DMS53 treated with DMSO at 0.1 percent for 48 hours (cell line): Measurements from ENCODE around the gene SCRN1.

ENCODE experiments used
- DNase-seq: peaks from one replicate; lab custom pipeline; 2025; ENCODE audit not compliant: unreplicated experiment; lab: John Stamatoyannopoulos, UW

SCRN1 gene

GRCh38 chr7:29929018-29929807 lies 60.4 kb downstream of the SCRN1 start:
- DNase-seq, result no peak

DNA sequence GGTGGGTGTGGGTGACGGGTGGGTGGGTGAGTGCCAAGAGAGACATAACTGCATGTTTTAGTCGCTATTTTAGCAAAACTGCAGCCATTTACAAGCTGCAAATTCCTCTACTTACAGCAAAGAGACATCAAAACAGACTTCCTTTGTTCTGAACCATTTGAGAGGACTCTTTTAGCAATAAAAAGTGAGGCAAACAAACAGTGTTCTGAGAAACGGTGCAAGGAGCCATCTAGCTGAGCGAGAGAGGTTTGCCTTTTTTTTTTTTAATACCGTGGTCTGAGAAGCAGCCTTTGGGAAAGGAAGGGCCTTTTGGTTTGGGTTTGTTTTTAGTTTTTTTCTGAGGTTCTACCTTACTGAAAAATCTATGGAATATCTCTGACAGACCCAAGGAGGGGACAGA lies 62.9 kb downstream of the SCRN1 start:
- DNase-seq, result no peak

- no peak for DNase-seq
Measured at GRCh38 chr7:29926216-29926615, 63.4 kb downstream of the SCRN1 start.

- no peak for DNase-seq
Measured at GRCh38 chr7:29924684-29925083, 64.9 kb downstream of the SCRN1 start.

DNA sequence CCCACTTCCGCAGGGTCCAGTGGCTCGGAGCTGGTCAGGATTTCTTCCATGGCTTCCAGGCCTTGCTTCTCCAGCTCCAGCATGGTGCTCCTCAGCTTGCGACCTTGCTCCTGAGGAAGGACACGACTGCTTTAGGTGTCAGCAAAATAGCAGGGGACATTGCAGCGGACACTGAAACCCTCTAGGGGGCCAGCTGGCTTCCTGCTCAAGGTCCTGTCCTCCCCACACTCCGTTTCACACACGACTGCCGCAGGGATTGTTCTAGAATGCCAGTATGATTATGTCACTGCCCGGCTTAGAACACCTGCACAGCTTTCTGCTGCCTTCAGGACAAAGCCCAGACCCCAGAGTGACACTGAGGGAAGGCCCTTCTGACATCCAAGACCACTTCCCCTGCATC lies 65.6 kb downstream of the SCRN1 start:
- no peak for DNase-seq

GRCh38 chr7:29922921-29923700 lies 66.5 kb downstream of the SCRN1 start:
- no peak for DNase-seq

- DNase-seq, result peak; percentile 72
Measured at GRCh38 chr7:29921404-29922010, 68.1 kb downstream of the SCRN1 start.

DNA sequence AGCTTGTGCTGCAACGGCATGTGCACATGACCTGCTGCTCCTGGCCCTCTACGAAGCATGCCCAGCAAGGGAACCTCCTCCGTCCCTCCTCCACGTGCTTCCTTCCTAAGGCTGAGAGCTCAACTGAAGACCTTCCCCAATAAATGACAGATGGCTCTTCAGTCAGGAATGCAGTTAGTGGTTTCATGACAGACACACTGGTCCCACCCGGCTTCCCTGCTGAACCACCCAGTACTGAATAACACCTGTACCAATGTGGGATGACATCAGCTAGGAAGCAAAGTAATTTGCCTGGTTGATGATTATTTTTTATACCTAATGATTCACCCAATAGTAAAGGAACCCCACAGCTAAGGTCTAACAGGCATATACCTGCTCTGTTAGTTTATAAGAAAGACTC lies 69.1 kb downstream of the SCRN1 start:
- DNase-seq, result no peak

GRCh38 chr7:29919790-29920189 lies 69.8 kb downstream of the SCRN1 start:
- DNase-seq, result no peak

DNA sequence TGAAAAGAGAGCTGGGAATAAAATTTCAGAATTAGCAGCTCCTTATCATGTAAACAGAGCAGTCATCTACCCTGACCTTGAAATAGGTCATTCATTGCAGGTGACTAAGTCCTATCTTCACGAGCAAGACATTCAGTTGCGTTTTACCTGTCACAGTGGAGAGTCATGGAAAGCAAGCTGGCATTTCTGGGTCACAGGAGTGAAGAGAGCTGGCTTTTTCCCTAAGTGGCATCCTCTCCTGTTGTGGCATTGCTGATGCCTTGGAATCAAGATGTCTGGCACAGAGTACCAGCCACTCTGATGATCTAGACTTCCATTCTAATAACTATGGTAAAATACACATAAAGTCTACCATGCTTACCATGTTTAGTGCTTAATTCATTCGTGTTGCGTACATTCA lies 70.8 kb downstream of the SCRN1 start:
- no peak for DNase-seq

- no peak for DNase-seq
Measured at GRCh38 chr7:29917641-29918040, 72.0 kb downstream of the SCRN1 start.

DNA sequence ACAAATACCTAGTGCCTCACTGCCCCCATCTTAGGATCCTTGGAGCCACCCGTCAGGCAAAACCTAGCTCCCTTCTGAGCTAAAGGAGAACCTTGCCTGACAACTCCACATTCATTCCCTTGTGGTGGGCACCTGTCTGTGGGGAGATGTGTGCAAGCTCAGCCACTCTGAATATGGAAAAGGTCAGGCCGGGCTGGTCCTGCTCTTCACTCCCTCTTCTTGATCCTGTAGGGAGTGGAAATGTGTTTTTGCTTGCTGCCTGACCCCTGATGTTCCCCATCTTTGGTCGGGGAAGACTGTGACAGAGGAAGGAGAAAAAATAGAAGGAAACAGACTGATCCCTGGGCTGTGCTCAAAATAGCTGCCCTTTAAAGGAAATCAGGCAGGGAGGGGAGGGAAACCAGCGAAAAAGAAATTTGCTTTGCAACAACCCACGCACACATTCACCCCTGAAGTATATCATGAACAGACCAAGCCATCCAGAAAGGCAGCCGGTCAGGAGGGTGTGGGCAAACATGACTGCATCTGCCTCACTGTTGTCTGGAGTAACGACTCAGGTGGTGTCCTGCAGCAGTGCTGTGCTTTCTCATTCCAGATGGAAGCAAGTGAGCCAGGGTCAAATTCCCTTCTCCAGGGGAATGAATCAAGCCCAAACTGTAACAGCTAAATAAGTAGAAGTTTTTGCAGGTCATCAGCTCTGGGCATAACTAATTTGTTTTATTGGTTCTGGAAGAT lies 74.0 kb downstream of the SCRN1 start:
- peak; percentile 13 for DNase-seq

DNA sequence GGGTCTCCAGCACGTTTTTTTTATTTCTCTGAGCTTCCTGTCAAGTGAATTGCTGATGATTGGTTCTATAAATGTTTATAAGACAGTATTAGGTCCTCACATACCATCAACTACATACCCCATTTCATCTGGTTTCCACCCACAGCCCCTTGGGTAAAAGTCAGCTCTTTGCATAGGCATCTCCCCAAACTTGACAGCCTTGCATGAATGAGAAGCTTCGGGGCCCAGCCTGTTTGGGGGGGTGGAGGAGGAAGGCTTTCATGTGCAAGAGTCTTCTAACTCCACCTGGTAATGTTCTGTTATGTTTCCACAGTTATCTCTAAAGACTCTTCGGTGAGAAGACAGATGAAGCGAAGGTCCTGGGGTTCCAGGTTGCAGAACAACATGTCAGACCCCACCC lies 75.4 kb downstream of the SCRN1 start:
- DNase-seq, result no peak

DNA sequence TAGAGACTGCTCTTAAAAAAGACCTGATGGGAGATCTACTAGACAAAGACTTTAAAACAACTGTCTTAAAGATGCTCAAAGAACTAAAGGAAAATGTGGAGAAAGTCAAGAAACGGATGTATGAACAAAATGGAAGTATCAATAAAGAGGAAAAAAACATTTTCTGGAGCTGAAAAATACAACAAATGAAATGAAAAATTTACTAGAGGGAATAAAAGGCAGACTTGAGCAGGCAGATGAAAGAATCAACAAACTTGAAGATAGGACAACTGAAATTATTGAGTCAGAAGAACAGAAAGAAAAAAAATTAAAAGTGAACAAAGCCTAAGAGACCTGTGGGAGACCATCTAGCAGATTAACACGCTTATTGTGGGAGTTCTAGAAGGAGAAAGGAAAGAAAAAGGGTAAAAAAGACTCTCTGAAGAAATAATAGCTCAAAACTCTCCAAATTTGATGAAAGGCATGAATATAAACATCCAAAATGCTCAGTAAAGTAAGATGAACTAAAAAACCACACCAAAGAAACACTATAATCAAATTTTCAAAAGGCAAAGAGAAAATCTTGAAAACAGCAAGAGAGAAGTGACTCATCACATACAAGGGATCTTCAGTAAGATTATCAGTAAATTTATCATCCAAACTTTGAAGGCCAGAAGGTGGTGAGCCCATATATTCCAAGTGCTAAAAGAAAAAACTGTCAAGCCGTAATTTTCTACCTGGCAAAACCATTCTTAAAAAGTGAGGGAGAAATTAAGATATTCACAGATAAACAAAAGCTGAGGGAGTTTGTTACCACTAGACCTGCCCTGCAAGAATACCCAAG lies 83.2 kb downstream of the SCRN1 start:
- DNase-seq, result no peak

- no peak for DNase-seq
Measured at GRCh38 chr7:29900745-29901144, 88.9 kb downstream of the SCRN1 start.

DNA sequence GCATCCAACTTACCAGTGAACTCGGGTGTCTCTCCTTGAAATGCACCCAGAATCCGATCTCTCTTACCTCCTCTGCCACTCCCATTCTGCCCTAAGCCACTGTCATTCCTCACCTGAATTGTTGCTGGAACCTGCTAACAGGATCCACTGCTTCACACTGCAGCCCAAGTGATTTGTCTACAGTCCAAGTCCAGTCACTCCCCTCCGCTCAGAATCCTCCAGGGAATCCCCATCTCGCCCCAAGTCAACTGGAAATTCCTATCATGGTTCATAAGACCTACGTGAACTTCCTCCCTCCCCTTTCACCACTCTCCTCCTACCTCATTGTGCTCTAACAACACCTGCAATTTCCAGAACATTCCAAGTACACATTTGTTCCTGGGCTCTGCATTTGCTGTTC lies 91.3 kb downstream of the SCRN1 start:
- no peak for DNase-seq

- no peak for DNase-seq
Measured at GRCh38 chr7:29896685-29897411, 92.8 kb downstream of the SCRN1 start.

DNA sequence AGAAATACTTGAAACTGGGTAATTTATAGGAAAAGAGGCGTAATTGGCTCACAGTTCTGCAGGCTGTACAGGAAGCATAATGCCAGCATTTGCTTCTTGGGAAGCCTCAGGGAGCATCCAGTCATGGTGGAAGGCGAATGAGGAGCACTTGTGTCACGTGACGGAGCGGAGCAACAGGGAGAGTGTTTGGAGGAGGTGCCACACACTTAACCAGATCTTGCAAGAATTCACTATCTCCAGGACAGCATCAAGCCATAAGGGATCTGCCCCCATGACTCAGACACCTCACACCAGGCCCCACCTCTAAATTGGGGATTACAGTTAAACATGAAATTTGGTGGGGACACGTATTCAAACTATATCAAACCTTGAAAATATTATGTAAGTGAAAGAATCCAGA lies 94.0 kb downstream of the SCRN1 start:
- DNase-seq, result no peak

GRCh38 chr7:29894256-29894655 lies 95.3 kb downstream of the SCRN1 start:
- DNase-seq, result no peak
